ENCODE measurements around the gene PRR15L. TPM values are rescaled to one million over a fixed set of nuclear protein-coding genes. Genes with fewer than 3 reads are reported as not detected.
"Not testable (repeated sequence)": the region's sequence is repeated elsewhere in the genome, so short reads cannot be mapped to it uniquely, and the experiment has no call there.

Gene PRR15L
- total RNA-seq, 1 donor from 2014 or later: not detected

- not testable (repeated sequence) for DNase-seq
Measured at GRCh38 chr17:47988445-47988844, 30.8 kb upstream of the PRR15L start.

DNA sequence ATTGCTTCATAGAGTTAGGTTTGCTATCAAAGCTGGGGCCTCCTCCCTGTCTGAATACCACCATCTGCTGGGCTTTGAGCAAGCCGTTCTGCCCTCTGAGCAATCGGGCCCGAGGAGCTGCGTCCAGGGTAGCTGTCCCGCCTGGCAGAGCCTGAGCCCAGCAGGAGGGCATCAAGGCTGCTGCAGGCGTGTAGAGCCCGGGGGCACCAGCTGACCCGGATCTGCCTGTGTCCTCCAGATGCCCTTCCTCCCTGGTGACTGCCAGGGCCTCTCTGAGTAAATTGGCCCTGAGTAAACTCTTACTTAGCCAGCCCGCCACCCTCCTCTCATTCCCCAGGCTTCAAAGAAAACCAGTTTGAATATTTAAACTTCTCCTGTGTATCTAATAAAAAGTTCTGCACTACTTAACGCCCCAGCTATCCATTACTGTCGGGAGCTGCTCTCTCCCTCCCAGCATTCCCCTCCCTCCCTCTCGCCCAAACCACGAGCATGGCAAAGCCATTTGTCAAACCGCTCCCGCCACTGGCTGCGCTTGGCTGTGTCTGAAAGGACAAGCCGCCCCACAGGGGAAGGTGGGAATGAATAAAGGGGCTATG is 29.7 kb upstream of the PRR15L start:
- DNase-seq: no peak

DNA sequence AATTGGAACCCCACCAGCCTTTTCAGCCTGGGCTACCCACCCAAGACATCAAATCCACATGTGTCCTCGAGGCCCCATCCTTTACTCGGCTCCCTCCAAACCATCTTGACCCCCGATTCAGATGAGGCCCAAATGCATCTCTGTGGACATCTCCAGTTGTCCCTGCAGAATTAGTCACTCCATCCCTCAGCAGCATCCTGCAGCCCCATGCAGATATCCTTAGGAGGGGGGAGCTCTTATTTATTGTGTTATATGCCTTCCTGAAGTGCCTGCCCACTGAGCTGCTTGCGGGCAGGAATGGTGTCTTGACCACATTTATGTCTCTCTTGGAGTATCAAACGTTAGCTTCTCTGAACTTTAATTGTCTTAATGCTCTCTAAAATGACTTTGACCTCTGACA is 28.8 kb upstream of the PRR15L start:
- DNase-seq: no peak

DNA sequence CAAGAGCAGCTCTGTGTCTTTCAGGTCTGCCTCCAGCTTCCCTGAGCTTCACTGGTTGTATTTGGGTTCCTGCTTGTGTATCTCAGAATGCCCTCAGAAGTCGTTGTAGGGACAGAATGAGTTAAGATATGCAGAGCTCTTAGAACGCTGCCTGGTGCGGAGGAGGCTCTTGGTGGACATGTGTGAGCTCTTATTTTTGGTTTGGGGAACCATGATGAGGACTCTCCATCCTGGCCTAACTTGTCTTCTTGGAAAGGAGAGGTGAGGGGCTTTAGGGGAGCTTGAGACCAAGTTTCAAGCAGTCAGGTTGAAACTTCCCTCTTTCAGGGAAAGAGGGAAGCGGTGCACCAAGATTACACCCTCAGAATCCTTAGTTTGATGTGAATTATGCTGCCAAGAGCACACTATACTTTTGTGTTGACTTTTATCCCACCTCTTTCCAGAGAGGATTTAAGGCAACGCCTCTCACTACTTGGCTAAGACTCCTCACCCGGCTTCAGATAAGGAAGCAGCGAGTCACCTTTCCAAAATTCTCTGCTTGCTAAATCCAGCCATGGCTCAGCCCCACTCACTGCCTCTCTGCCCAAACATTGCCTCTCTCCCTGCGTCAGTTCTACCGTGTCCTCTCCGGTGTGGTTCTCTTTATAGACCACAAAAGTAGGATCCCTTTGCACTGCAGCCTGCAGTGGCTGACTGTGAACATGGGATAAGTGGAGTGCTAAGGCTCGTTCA is 26.0 kb upstream of the PRR15L start:
- no peak for DNase-seq

DNA sequence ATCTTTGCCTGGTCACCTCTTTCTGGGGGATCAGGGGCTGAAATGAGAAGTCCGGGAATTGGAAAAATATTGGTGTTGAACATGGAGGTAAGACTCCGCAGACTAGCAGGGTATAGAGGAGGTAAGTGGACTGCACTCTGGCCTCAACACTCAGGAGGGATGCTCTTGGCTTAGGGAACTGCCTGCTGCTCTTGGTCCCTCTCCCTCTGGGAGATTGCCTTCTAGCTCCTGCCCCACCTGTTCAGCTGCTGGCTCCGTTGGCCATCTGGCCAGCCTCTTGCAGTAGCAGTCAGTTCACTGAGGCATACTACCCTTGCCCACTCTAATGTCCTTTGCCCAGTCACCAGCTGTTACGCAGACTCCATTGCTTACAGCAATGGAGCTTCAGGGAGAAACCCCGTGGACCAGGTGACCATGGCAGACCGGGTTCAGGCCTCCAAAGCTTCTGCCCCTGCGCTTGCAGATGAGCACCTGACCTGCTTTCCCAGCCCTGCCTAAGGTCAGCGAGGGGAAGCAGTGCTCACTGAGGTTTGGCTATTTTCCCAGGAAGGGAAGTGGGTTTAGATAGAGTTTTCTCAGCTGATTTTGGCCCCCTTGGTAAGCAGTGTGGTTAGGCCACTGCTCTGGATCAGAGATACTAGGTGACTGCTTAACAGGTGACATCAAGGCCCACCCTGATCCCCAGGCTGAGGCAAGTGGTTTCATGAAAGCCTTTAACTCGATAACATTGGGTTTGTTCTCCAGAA is 25.1 kb upstream of the PRR15L start:
- no peak for DNase-seq

DNA sequence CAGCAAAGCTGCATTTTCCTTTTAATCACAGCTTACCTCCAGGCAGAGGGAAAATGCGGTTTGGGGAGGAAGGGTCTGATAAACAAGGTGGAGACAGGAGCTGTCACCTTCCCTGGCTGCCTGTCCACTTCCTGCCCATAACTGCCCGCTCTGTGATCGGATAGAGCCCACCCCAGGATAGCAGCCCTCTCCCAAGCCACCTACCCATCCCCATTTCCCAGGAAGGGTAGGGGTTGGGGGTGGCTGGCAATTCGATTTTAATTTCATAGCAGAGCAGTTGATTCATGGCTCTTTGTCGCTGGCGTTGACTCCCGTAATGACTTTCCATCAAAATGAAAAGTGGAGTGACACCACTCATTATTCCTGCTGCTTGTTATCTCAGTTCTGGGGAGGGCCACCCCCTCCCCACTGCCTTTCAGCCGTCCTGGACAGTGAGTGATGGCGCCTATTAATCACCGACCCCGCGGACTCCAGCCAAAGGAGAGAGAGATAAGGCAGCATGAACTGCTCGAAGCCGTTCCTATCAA is 24.5 kb upstream of the PRR15L start:
- DNase-seq: no peak

- no peak for DNase-seq
Measured at GRCh38 chr17:47981462-47981861, 23.8 kb upstream of the PRR15L start.

- DNase-seq: no peak
Measured at GRCh38 chr17:47980541-47980940, 22.9 kb upstream of the PRR15L start.

DNA sequence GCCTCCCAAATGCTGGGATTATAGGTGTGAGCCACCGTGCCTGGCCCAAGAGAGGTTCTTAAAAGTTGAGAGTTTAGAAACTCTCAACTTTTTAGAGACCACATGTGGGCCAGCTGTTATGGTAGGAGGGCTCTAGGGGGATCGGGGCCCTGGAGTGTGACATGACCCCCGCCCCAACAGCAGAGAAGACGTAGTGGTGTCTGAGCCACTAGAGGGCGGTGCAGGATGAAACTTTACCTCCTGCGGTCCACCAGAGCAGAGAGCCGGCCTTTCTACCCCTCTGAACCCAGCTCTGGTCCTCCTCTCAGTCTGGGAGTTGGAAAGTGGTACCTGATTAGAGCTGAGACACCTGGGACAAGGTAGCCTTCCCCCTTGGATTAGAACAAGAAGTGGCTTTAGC is 20.6 kb upstream of the PRR15L start:
- DNase-seq: no peak

- no peak for DNase-seq
Measured at GRCh38 chr17:47975823-47976205, 18.1 kb upstream of the PRR15L start.

- DNase-seq: no peak
Measured at GRCh38 chr17:47975189-47975822, 17.6 kb upstream of the PRR15L start.

DNA sequence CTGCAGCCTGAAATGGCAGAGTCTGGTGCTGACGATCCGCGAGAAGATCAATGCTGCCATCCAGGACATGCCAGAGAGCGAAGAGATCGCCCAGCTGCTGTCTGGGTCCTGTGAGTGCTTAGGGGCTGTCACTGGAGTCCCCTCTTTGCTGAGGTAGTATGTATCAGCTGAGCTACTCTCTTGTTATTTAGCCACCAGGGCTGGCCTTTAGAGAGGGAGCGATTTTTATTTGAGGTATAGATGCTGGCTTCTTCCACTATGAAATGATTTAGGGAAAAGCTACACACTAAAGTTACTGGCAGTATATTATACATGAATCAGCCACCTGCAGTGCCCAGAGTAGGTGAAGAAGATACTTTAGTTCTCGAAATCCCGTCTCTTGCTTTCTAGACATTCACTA is 15.9 kb upstream of the PRR15L start:
- DNase-seq: no peak

DNA sequence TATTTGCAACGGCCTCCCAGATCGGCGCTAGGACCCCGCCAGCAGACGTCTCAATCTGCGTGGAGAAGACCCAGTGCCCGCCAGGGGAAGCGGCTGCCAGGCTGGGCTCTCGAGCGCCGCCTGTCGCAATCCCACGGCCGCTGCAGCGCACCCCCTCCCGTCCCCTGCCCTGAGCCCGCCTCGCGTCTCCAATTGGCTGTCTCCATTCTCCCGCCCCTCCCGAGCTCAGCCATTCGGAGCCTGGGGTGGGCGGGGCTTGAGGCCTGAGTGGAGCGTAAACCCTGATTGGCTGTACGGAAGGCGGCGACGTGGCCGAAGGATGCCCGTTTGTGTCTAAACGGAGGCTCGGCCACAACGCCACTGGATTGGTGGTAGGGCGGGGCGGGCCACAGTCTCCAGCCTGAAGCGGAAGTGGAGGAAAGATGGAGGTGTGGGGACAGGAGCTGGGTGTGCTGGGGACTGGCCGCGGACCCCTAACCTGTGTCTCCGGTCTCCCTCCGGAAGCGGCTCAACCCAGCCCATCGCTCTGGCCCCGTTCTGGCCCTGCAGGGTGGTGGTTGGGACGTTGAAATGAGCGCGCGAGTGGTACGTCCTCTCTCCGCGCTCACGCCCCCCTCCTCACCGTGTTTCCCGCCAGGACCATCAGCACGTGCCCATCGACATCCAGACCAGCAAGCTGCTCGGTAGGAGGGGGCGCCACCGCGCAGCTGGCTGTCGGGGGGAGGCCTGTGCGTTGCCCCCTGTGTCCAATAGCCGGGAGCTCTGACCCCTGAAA is 13.2 kb upstream of the PRR15L start, which contains the start of gene CDK5RAP3:
Gene CDK5RAP3, plus strand, starts transcription at position 389 of the 775 bp plus-strand sequence. Its CDS starts 34 bp downstream, at position 423.
- DNase-seq: peak; percentile 99

DNA sequence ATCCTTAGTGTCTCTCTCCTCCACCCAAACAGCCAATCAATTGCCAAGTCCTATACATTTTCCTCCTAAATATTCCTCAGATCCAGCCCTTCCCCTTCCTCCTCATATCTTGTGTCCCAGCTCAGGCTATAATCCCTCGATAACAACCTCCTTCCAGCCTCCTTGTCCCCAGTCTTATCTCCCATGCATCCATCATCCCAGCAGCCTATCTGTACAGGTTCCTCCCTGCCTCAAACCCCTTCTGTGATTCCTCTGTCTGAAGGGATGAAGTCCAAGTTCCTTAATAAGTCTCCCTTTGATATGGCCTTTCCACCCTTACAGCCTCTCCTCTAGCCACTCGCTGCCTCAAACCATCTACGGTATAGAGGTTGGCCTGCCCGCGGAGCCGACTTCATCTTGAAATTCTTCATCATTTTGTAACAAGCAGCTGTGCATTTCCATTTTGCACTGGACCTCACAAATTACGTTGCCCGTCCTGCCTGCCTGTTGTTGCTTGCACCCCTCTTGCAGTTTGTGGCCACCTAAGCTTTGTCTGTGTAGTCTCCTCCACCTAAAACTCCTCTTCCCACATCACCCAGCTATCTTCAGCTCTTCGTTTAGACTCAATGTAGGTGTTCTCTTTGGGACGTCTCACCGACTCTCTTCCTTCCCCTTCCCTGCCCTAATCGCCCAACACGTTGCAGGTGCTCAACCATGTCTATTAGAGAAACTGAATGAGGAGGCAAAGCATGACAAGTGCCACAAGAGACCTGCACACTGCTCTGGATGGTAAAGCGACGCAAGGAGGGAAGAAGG is 12.4 kb upstream of the PRR15L start:
- DNase-seq: no peak

DNA sequence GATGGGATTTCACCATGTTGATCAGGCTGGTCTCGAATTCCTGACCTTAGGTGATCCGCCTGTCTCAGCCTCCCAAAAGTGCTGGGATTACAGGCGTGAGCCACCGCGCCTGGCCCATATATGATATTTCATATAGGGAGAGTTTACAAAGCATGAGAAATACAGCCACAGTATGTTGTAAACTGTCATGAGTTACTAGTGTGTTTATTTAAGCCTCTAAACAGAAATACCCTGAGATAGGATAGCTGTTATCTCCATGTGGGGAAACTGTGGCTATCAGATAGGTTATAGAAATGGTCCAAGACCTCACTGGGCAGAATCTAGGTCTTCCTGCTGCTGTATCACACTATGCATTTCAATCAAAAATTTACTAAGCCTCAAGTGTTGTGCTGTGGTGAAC is 11.2 kb upstream of the PRR15L start:
- no peak for DNase-seq

- no peak for DNase-seq
Measured at GRCh38 chr17:47967607-47968252, 10.0 kb upstream of the PRR15L start.

DNA sequence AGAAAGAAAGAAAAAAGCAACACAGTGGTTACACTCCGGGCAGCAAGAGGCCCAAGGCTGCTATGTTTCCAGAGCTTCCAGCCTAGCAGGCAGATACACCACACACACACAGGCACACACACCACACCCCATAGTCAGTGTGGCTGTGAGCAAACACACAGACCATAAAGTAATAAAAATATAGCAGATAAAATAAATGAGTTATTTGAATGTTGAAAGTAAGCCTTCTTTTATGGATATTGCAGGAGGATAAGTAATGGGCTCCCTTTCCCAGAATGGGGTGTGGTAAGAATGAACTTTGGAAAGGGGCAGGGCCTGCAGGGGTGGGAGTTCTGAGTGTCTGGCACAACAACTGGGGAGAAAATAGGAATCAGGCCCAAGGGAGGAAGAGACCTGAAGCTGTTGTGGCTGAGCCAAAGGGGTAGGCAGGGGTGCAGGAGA is 8.4 kb upstream of the PRR15L start:
- no peak for DNase-seq

DNA sequence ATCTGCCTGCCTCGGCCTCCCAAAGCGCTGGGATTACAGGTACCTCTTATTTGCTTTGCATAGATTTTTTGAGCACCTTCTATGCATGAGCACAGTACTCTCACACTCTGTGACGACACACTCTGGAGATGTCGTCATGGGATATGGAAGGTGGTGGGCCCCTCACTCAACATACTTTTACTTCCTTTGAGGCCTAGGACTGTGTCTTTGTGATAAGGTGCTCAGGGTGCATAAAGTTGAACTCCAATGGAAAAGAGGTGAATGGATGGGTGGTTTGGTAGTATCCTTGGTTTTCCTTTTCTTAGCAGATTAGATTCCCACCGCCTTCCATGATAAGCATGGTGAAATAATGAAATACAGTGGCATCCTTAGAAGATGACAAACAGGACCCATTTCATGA is 7.2 kb upstream of the PRR15L start:
- DNase-seq: no peak

GRCh38 chr17:47962901-47963300 is 5.2 kb upstream of the PRR15L start:
- DNase-seq: no peak

DNA sequence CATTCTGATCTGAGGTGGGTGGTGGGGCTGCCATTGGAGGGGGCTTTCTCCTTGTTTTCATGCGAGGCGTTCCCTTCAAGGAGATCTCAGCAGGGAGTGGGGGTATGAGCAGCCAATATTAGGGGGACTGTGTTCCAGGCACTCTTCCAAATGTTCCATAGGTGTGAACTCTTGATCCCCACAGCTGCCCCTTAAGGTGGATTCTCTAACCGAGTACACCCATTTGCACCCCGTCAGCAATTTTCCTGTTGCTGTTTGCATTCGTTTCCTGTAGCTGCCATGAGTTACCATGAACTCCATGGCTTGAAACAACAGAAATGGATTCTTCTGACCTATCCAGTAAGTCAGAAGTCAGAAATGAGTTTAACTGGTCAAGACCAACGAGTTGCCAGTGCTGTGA is 3.7 kb upstream of the PRR15L start:
- no peak for DNase-seq
